Calu3 (cell line): ENCODE measurements around the gene PAAF1. TPM values are rescaled to one million over a fixed set of nuclear protein-coding genes. Genes with fewer than 3 reads are reported as not detected.

Experiments
- Bru-seq: library from RNA; stranded (reverse); fragments of 400-500 nt; gene quantifications from one replicate; lab custom pipeline; 2021; lab: Mats Ljungman, UMichigan
- BruChase-seq, 2 experiments: library from RNA; stranded (reverse); fragments of 400-500 nt; gene quantifications; one replicate each; lab custom pipeline; 2021; lab: Mats Ljungman, UMichigan
- BruUV-seq: library from RNA; stranded (reverse); fragments of 400-500 nt; replicated peaks from 2 replicates; lab custom pipeline; 2021; lab: Mats Ljungman, UMichigan
- CTCF ChIA-PET: fragments of 300-600 bp; sonication (Branson Sonifier 250); formaldehyde crosslinking; loops from one replicate; lab custom pipeline; 2022; ENCODE audit warnings: antibody characterized with exemption; lab: Charles Lee
- DNase-seq: peaks from one replicate; pipeline ENCODE4 v3.0.0; 2022
- H3K27ac Mint-ChIP-seq: one replicate; pipeline ENCODE4 v1.8.0; 2022; ENCODE audit warnings: mixed read lengths; ENCODE audit not compliant: unreplicated experiment
- H3K27me3 Mint-ChIP-seq: one replicate; pipeline ENCODE4 v1.8.0; 2022; ENCODE audit warnings: mixed read lengths; ENCODE audit not compliant: unreplicated experiment
- H3K36me3 Mint-ChIP-seq: one replicate; pipeline ENCODE4 v1.8.0; 2022; ENCODE audit warnings: mild to moderate bottlenecking, moderate library complexity, mixed read lengths; ENCODE audit not compliant: insufficient read depth, unreplicated experiment
- H3K4me1 Mint-ChIP-seq: one replicate; pipeline ENCODE4 v1.8.0; 2022; ENCODE audit warnings: mild to moderate bottlenecking, low read depth, mixed read lengths; ENCODE audit not compliant: unreplicated experiment
- H3K4me3 Mint-ChIP-seq: one replicate; pipeline ENCODE4 v1.8.0; 2022; ENCODE audit warnings: mild to moderate bottlenecking, low read depth, moderate library complexity, mixed read lengths; ENCODE audit not compliant: unreplicated experiment
- H3K9me3 Mint-ChIP-seq: one replicate; pipeline ENCODE4 v1.8.0; 2022; ENCODE audit warnings: low read depth, mixed read lengths; ENCODE audit not compliant: unreplicated experiment
- intact Hi-C: fragments of 100-400 bp; cut with micrococcal nuclease; formaldehyde crosslinking; loops from one replicate; pipeline ENCODE4 v1.10.0; 2022; ENCODE audit not compliant: unreplicated experiment
- long read RNA-seq: library from polyadenylated mRNA; stranded (forward); transcript quantifications from one replicate; pipeline ENCODE4 v2.0.0, GENCODE V29; 2022
- total RNA-seq: library from RNA; stranded (reverse); gene quantifications from 2 replicates; pipeline ENCODE4 v1.2.3, GENCODE V29; 2022
- TF ChIP-seq, protein P1 (sequence below): fragments of 200-600 bp; IDR thresholded peaks from one replicate; pipeline ENCODE4 v1.8.0; 2022; ENCODE audit warnings: antibody characterized with exemption; ENCODE audit not compliant: unreplicated experiment

PAAF1 gene
- total RNA-seq (23.0 and 24.4 TPM in 2 replicates), Bru-seq, nascent RNA (percentile 68 among the genes with signal in this experiment), BruChase-seq, experiment 1, labeled RNA remaining after a 6-hour chase (percentile 62 among the genes with signal in this experiment), BruChase-seq, experiment 2, labeled RNA remaining after a 2-hour chase (percentile 57 among the genes with signal in this experiment)
- long read RNA-seq, full-length matches to known transcripts = 69 of 101 reads
- long read RNA-seq, partial matches to known transcripts = 7 of 101 reads
- long read RNA-seq, other reads (novel, unspliced or antisense) = 25 of 101 reads

DNA sequence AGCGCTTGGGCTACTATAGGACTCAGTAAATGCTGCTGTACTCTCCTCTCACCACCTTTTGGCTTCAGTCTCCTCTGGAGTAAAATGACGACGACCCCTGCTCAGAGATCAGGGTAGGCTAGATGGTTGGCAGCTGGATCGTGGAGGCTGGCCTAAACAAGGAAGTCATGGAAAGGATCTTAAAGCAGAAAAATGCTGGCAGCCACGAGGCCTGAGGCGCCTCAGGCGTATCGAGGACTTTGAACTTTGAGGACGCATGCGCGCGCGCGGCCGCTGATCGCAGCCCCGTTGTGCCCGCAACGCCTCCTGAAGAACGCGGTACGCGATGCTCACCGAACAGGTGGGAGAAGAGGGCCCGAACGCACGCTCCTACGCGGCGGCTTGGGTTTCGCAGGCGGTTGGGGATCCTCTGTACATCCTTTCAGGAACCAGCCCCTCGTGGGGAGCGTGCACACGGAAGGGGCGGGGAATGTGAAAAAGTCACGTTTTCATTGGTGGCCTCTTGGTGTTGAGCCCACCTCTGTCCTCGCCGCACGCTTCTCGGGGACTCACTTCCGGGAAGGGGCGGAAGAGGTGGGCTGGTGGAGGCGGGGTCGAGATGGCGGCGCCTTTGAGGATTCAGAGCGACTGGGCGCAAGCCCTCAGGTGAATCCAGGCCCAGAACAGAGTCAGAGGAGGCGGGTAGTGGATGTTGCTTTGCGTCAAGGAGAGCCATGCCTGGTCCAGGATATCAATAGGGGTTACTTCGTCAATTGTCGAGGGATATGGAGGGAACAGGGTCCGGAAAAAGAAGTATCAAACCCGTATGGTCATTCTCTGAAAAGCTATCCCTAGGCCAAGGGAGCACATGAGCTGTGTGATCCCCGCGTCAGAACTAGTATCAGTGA, at the start of gene PAAF1, which contains the start of gene COA4:
Gene PAAF1 (plus strand): TSS at position 576 of the 887 bp plus-strand sequence. CDS start 23 bp downstream, at position 599.
Gene COA4 (minus strand): TSS at position 423 of the 887 bp plus-strand sequence. CDS start 3,468 bp downstream, outside the sequence.
- Mint-ChIP-seq H3K4me1 (peaks cover 21% of the 10 kb centered on the region), H3K4me3 (peak within 1 kb of the TSS; percentile 92), H3K27me3 (no peaks in the 10 kb centered on the region), H3K36me3 (peaks cover 42% of the 10 kb centered on the region), H3K27ac (peak within 1 kb of the TSS; percentile 93), H3K9me3 (no peaks in the 10 kb centered on the region)
- BruUV-seq = no TSS peak
- CTCF ChIA-PET = no interaction called here
- TF ChIP-seq, protein P1, sequence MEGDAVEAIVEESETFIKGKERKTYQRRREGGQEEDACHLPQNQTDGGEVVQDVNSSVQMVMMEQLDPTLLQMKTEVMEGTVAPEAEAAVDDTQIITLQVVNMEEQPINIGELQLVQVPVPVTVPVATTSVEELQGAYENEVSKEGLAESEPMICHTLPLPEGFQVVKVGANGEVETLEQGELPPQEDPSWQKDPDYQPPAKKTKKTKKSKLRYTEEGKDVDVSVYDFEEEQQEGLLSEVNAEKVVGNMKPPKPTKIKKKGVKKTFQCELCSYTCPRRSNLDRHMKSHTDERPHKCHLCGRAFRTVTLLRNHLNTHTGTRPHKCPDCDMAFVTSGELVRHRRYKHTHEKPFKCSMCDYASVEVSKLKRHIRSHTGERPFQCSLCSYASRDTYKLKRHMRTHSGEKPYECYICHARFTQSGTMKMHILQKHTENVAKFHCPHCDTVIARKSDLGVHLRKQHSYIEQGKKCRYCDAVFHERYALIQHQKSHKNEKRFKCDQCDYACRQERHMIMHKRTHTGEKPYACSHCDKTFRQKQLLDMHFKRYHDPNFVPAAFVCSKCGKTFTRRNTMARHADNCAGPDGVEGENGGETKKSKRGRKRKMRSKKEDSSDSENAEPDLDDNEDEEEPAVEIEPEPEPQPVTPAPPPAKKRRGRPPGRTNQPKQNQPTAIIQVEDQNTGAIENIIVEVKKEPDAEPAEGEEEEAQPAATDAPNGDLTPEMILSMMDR = no peak
- intact Hi-C loops = no loop called here
- peak; percentile 93 for DNase-seq

DNA sequence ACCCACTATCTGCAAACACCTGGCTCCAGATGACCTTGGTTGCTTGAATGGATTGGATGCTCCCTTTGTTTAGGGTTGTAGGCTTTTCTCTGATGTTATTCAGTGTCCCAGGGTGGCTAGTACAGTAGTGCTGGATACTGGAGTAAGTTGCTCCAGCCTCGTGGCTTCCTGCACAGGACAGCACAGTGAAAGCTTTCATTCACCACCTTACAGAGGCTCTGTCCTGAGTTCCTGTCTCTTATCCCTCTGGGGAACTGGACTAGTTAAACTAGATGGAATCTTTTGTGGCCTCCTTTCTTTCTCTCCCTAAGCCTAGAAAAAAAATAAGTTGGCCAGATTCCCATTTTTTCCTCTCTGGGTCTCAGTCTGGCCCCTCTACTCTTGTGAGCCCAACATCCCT, 46.5 kb upstream of the PAAF1 start:
- intact Hi-C loops = no loop called here
- CTCF ChIA-PET = interaction anchor here (0.6 kb wide), 1 partner anchor 13 kb away, joined by 6 read pairs; no protein-coding TSS in a partner anchor
- H3K36me3 Mint-ChIP-seq = peaks cover 5% of the 10 kb centered on the region
- H3K4me1 Mint-ChIP-seq = no peaks in the 10 kb centered on the region
- no peak overlapping the region for H3K4me3 Mint-ChIP-seq
- no peak for DNase-seq
- no peak overlapping the region for H3K27ac Mint-ChIP-seq
- TF ChIP-seq, protein P1 = no peak
- no peaks in the 10 kb centered on the region for H3K9me3 Mint-ChIP-seq
- no peaks in the 10 kb centered on the region for H3K27me3 Mint-ChIP-seq
- no TSS peak for BruUV-seq

- TF ChIP-seq, protein P1 = no peak
- DNase-seq = no peak
Observed at GRCh38 chr11:73833067-73833466, 43.7 kb upstream of the PAAF1 start.

GRCh38 chr11:73838443-73839122, 38.2 kb upstream of the PAAF1 start:
- H3K27ac Mint-ChIP-seq = no peak overlapping the region

More at GRCh38 chr11:73833067-73833466, 43.7 kb upstream of the PAAF1 start:
- H3K9me3 Mint-ChIP-seq = no peaks in the 10 kb centered on the region
- no peak overlapping the region for H3K4me3 Mint-ChIP-seq
- CTCF ChIA-PET = interaction anchor here (0.6 to 0.9 kb wide), 3 partner anchors 23 to 102 kb away, joined by 3 to 5 read pairs (median 3); no protein-coding TSS in a partner anchor
- peaks cover 5% of the 10 kb centered on the region for H3K36me3 Mint-ChIP-seq
- H3K27me3 Mint-ChIP-seq = no peaks in the 10 kb centered on the region
- intact Hi-C loops = no loop called here
- no peaks in the 10 kb centered on the region for H3K4me1 Mint-ChIP-seq
- no peak overlapping the region for H3K27ac Mint-ChIP-seq
- BruUV-seq = no TSS peak

More at GRCh38 chr11:73838443-73839122, 38.2 kb upstream of the PAAF1 start:
- DNase-seq = no peak
- no TSS peak for BruUV-seq
- H3K4me3 Mint-ChIP-seq = no peak overlapping the region
- CTCF ChIA-PET = interaction anchor here (0.6 kb wide), 1 partner anchor 148 kb away, joined by 3 read pairs; no protein-coding TSS in a partner anchor
- H3K9me3 Mint-ChIP-seq = no peaks in the 10 kb centered on the region
- H3K36me3 Mint-ChIP-seq = peaks cover 5% of the 10 kb centered on the region
- no peaks in the 10 kb centered on the region for H3K27me3 Mint-ChIP-seq
- TF ChIP-seq, protein P1 = no peak
- no peaks in the 10 kb centered on the region for H3K4me1 Mint-ChIP-seq
- intact Hi-C loops = no loop called here
